ENCODE measurements around the gene LILRA1. TPM values are rescaled to one million over a fixed set of nuclear protein-coding genes. Genes with fewer than 3 reads are reported as not detected.
A peak's percentile ranks its signal among the peaks of the same experiment; 100 is the strongest.

LILRA1 gene
- total and polyA plus RNA-seq, 2 donors (not counting 1 experiment from before 2014, with no cell fraction given), result 1.5 TPM; not detected in 1

DNA sequence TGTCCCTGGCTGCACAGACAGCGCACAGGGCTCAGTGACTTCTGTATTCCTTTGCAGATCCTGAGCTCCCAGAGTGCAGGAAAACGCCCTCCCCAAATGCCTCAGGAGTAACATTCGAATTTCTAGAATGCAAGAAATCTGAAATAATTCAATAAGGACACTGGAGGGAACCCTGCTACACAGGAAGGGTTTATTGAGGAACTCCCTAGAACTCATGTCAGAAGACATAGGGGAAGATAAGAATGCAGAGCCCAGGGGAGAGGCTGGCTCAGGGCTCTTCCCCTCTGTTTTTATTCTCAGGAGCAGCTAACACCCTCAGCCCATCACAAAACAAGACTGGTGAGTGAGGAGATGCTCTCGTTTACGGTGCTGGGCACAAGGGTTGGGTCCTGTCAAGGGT is 6.8 kb downstream of the LILRA1 start:
- 100% methylated on average over 2 of the region's 5 CpGs for WGBS (ENCODE audit: insufficient coverage)

DNA sequence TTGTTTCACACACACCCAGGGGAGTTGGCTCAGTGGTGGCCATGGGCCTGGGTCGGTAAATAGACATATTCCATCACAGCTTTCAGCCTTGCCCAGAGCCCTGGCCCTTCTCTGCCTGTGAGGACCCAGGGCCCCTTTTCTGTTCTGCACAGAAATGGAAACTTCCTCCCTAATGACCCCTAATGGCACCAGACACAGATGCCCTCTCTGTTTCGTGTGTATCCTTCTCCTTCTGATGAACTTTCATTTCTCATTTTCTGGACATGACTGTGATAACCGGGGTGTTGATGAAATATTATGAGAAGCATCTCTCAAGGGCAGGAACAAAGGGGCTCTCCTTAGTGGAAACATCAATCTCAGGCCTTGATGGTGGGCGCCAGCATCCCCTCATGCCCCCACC is 12.8 kb downstream of the LILRA1 start:
- H3K27me3 Mint-ChIP-seq, result peaks cover 6% of the 10 kb centered on the region

More for the DNA sequence above, 6.8 kb downstream of the LILRA1 start:
- TF ChIP-seq EZH2 (IDR thresholded peaks at IDR 0.05; ENCODE audit: borderline replicate concordance, insufficient read depth, low read depth, low read length, poor library complexity, severe bottlenecking) (no peak), CTCF (IDR thresholded peaks at IDR 0.05) (no peak)
- Histone ChIP-seq H2AFZ (ENCODE audit: insufficient read depth, low read depth, low read length, poor library complexity, severe bottlenecking) (no peak overlapping the region), H3K9ac (ENCODE audit: low read length) (no peak overlapping the region), H4K20me1 (ENCODE audit: control insufficient read depth, insufficient read depth, low read length, poor library complexity, severe bottlenecking) (no peaks in the 10 kb centered on the region), H3K4me3 (ENCODE audit: control extremely low read depth in 1 of 5, extremely low read depth in 1 of 5, insufficient read depth in 1 of 5, low read depth in 2 of 5, low read length in 4 of 5) (no peak overlapping the region), H3K36me3 (replicated peaks in 1 of 2; ENCODE audit: control extremely low read depth in 1 of 2, control insufficient read depth in 1 of 2, extremely low read depth in 1 of 2, insufficient read depth in 2 of 2, low read length in 1 of 2) (no peaks in the 10 kb centered on the region), H3K4me2 (replicated peaks; ENCODE audit: low read depth, low read length, poor library complexity, severe bottlenecking) (no peak overlapping the region), H3K79me2 (ENCODE audit: control insufficient read depth, insufficient read depth, low read length) (no peaks in the 10 kb centered on the region), H3K27ac (ENCODE audit: low read length in 2 of 2) (no peak overlapping the region), H3K4me1 (ENCODE audit: control insufficient read depth in 2 of 2, insufficient read depth in 2 of 2, low read length in 2 of 2) (no peaks in the 10 kb centered on the region), H3K9me3 (ENCODE audit: control extremely low read depth in 1 of 3, control insufficient read depth in 2 of 3, insufficient read depth in 1 of 3, low read length in 2 of 3) (peaks cover 2 to 4% (median 3%) of the 10 kb centered on the region in 3 donors), H3K27me3 (replicated peaks in 1 of 4; ENCODE audit: control extremely low read depth in 1 of 4, control insufficient read depth in 3 of 4, insufficient read depth in 4 of 4, low read length in 3 of 4) (peaks cover 0 to 2% (median 1%) of the 10 kb centered on the region in 4 experiments)
- H3K4me3 Mint-ChIP-seq, result no peak overlapping the region
- DNase-seq (no peak), ATAC-seq (ENCODE audit: low read depth) (no peak)
- peaks cover 13% of the 10 kb centered on the region for H3K27me3 Mint-ChIP-seq
- ChIA-PET CTCF (no interaction called here), POLR2A (no interaction called here)
- intact Hi-C loops (cut with micrococcal nuclease), result no loop called here
- peaks cover 3% of the 10 kb centered on the region for H3K9me3 Mint-ChIP-seq (ENCODE audit: insufficient read depth)
- H3K4me1 Mint-ChIP-seq, result no peaks in the 10 kb centered on the region
- H3K27ac Mint-ChIP-seq, result no peak overlapping the region

More for the DNA sequence above, 12.8 kb downstream of the LILRA1 start:
- peak overlapping the region; percentile 49 for H3K4me2 ChIP-seq (replicated peaks; ENCODE audit: low read depth, low read length, poor library complexity, severe bottlenecking)
- H3K27ac Mint-ChIP-seq, result peak overlapping the region; percentile 21
- H3K4me1 Mint-ChIP-seq, result peaks cover 26% of the 10 kb centered on the region
- H3K36me3 ChIP-seq (replicated peaks in 1 of 2; ENCODE audit: control extremely low read depth in 1 of 2, control insufficient read depth in 1 of 2, extremely low read depth in 1 of 2, insufficient read depth in 2 of 2, low read length in 1 of 2), result no peaks in the 10 kb centered on the region
- ChIA-PET CTCF (no interaction called here), POLR2A (no interaction called here)
- TF ChIP-seq EZH2 (IDR thresholded peaks at IDR 0.05; ENCODE audit: borderline replicate concordance, insufficient read depth, low read depth, low read length, poor library complexity, severe bottlenecking) (no peak), CTCF (IDR thresholded peaks at IDR 0.05) (no peak)
- intact Hi-C loops (cut with micrococcal nuclease), result no loop called here
- no peak overlapping the region for H3K9ac ChIP-seq (ENCODE audit: low read length)
- no peak overlapping the region for H3K27ac ChIP-seq (ENCODE audit: low read length in 2 of 2)
- ATAC-seq (ENCODE audit: low read depth), result no peak
- H3K9me3 Mint-ChIP-seq (ENCODE audit: insufficient read depth), result peaks cover 4% of the 10 kb centered on the region
- no CpG with 5 or more reads among the region's 4 CpGs for WGBS (ENCODE audit: insufficient coverage)
- peak overlapping the region; percentile 52 for H3K4me3 Mint-ChIP-seq
- no peaks in the 10 kb centered on the region for H3K27me3 ChIP-seq (replicated peaks in 1 of 4; ENCODE audit: control extremely low read depth in 1 of 4, control insufficient read depth in 3 of 4, insufficient read depth in 4 of 4, low read length in 3 of 4)
- H3K79me2 ChIP-seq (ENCODE audit: control insufficient read depth, insufficient read depth, low read length), result no peaks in the 10 kb centered on the region
- H3K4me1 ChIP-seq (ENCODE audit: control insufficient read depth in 2 of 2, insufficient read depth in 2 of 2, low read length in 2 of 2), result peaks cover 20 to 24% of the 10 kb centered on the region in 2 donors
- H3K4me3 ChIP-seq (ENCODE audit: control extremely low read depth in 1 of 5, extremely low read depth in 1 of 5, insufficient read depth in 1 of 5, low read depth in 2 of 5, low read length in 4 of 5), result no peak overlapping the region
- peak; percentile 44 for DNase-seq
- H4K20me1 ChIP-seq (ENCODE audit: control insufficient read depth, insufficient read depth, low read length, poor library complexity, severe bottlenecking), result no peaks in the 10 kb centered on the region
- no peak overlapping the region for H2AFZ ChIP-seq (ENCODE audit: insufficient read depth, low read depth, low read length, poor library complexity, severe bottlenecking)
- H3K9me3 ChIP-seq (ENCODE audit: control extremely low read depth in 1 of 3, control insufficient read depth in 2 of 3, insufficient read depth in 1 of 3, low read length in 2 of 3), result peaks cover 0 to 4% (median 2%) of the 10 kb centered on the region in 3 donors
